Fibroblast of skin of left quadriceps (primary cell): ENCODE data around the gene ST7.
A peak's percentile ranks its signal among the peaks of the same experiment; 100 is the strongest.
"Not testable (repeated sequence)": the region's sequence is repeated elsewhere in the genome, so short reads cannot be mapped to it uniquely, and the experiment has no call there.

Experiments used
- DNase-seq, 2 experiments: peaks; one replicate each; pipeline ENCODE4 v3.0.0-alpha.2; 2013; ENCODE audit warnings: low read depth in 2 of 2

The ST7 gene

DNA sequence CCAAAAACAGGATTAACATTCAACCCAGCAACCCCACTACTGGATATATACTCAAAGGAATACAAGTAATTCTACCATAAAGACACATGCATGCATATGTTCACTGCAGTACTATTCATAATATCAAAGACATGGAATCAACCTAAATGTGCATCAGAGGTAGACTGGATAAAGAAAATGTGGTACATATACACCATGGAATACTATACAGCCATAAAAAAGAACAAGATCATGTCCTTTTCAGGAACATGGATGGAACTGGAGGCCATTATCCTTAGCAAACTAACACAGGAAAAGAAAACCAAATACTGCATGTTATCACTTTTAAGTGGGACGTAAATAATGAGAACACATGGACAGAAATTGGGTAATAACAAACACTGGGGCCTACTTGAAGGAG, 77.5 kb downstream of the ST7 start:
- DNase-seq: not testable (repeated sequence)

DNA sequence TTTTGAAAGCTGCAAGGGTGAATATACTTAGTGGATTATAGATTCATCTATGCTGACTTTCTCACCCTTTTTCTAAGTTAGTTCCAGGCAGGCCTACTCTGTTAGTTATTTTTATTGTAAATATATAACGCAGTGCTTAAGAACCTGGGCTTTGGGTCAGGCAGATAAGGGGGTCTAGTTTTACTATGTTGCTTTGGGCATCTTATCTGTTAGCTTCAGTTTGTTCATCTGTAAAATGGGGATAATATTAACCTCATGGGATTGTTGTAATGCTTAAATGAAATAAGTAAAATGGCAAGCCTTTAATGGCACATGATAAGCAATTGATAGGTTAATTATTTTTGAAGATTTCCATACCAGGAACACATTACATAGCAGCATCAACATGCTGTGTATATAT, 79.5 kb downstream of the ST7 start:
- DNase-seq: no peak

DNA sequence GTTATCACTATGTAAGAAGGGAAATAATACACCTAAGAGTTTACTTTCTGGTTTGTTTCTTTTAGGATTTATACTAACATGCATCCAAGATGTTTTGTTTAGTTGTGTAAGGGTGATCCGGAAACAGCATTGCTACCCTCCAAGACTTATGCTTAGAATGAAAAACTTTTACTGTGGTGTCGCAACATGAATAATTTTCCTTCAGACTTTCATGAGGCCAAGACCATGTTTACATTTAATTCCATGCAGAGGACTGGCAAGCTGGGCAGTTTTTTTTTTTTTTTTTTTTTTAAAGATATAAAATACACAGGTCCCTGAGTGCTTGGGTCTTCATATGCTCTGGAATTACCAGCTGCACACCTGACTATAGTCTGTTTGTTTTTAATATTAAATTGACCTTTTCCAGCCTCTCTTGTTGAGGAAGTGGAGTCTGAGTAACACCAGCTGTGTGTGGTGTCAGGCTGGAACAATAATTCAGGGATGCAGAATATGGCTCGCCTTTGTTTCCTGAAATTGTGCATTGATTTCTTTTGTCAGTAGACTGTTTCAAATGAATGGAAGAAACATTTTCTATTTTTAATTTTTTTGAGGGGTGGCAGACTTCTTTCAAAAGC, 81.7 kb downstream of the ST7 start:
- DNase-seq: no peak

DNA sequence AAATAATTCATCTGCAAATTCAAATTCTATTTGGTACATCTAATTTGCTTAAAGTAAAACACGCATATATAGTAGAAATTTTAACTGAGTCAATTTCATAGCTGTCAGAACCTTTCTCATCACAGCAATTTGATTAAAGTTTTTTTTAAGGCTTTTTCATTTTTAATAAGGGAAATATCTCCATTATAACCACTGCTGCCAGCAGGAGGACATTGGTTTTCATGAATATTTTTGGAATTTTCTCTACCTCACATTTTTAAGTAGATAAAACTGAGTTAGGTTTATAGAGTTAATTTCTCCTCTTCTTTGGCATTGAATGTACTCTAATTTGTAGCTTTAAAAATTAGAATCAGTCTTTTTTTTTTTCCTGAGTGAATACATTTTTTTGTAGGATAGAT, 82.2 kb downstream of the ST7 start:
- no peak for DNase-seq

DNA sequence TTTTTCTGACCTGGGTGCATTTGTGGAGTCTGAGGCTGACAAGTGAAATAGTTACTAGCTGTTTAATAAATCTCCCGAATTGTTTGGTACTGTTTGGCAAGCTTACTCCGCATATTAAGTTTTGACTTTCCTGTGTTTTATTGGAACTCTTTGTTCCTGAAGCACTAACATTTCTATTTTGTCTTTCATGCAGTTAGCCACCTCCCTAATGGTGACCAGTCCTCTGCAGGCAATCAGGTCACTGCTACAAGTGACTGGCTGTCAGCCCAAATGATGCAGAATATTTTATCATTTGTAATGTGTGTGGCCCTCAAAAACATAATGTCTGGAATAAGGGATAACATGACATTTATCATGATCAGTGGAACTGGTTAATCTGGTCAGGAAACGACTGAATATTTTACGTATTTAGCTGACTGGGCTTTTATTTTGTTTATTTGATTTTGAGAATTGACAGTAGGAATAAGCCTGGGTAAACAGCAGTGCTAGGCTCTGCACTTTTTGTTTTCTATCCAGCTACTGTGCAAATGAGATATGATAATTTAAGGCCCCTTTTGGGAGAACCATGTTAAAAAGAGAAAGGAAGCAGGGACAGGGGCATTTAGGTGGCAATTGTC, 82.9 kb downstream of the ST7 start:
- DNase-seq: no peak

DNA sequence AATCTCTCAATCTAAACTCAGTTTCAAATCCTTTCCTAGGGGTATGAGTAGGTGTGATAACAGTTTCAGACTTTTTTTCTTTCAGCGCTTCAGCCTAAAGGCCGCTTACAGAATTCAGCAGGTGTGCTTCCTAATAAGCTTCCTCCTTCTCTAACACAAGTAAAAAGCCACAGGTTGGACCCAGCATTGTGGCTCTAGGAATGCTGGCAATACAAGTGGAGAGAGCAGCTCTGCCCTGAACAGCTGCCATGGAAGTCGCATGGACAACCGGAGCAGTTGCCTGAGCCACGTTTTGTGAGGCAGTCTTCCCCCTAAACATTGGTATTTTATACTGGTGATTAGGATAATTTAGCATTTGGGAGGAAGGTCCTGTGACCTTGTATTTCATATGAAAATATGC, 83.5 kb downstream of the ST7 start:
- DNase-seq: no peak

DNA sequence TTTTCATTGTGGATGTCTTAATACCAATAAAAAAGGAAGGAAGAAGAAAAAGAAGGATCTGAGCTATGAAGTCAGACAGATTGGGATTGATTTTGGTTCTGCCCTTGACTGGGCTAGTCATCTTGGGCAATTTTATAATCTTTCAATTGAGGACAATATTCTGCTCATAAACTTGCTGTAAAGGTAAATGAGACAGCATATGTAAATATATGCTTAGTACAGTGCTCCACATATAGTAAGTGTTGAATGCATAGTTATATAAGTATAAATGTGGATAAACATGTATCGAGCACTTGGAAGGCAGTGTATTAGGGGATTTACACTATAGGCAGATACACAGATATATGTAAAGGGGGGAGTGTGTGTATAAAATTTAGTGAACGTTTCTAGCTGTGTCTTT, 85.1 kb downstream of the ST7 start:
- no peak for DNase-seq

DNA sequence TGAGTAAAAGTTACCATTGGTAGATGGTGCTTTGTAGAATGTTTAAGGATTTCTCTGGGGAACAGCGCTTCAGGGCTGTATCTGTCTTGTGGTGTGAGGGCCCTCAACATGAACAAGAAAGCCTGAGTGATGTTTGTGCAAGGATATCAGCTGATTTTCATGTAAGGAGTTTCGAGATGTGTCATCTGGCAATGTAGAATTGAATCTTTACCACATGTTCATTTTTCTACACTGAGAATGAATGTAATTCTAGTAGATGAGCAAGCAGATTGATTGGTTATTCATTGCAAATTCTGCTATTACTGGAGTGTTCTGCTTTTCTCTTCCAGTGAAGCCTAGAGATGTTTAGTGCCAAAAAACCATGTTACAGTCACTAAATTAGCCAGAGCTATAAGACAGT, 87.7 kb downstream of the ST7 start:
- peak; percentile 49 to 63 for DNase-seq

DNA sequence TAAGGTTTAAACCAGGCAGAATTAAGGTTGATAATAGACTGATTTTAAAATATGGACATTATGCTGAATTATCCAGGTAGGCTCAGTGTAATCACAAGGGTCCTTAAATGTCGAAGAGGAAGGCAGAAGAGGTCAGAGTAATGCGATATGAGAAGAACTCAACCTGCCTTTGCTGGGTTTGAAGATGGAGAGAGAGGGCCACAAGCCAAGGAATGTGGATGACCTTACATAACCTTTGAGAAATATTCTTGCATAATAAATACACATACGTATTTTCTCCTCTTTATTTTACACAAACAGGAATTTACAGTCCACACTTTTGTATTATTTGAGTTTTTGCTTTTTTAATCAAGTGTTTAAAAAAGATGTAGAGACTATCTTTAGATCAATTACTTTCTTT, 88.5 kb downstream of the ST7 start:
- DNase-seq: no peak

DNA sequence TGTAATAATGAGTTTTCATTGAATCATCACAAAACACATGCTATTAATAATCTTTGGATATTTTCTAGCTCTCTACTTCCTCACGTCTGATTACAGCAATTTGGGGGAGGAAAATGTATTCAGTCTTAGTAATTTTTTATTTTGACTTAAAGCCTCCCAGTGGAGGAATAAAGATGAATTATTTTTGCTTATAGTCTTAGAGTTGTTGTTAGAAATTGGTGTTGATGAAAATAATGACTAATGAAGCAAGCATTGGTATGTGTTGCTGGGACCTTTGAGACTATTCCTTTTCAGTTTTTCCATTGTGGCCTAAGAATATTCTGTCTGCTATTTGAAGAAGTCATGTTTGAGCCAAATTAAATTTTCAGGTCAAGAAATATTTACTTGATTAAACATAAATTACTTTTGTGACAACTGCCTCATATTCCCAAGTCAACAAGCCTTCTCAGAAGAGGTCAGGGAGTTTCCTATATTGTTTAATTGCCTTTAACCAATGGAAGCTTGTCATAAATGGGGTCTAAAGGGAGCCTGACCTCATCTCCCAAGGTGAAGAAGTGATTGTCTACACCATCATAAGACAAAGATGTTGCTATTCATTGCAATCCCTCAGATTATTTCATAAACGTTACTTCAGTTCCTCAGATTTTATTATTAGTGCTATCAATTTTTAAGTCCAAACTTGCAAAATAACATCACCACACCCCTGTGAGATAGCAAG, 90.0 kb downstream of the ST7 start:
- peak; percentile 37 to 47 for DNase-seq

DNA sequence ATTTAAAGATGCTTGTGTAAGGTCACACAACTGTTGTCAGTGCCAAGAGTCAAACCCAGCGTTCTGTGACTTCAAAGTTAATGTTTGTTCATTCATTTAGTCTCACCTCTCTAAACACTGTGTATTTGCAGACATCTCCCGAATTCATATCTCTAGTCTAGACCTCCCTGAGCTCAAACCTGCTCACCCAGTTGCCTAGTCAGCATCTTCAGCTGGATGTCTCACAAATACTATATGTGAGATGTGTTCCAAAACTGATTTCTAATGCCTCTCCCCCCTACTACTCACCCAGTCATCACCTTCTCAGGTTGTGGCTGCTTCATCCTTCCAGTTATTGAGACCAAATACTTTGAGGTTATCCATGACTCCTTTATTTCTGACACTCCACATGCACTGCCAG, 91.4 kb downstream of the ST7 start:
- DNase-seq: no peak

DNA sequence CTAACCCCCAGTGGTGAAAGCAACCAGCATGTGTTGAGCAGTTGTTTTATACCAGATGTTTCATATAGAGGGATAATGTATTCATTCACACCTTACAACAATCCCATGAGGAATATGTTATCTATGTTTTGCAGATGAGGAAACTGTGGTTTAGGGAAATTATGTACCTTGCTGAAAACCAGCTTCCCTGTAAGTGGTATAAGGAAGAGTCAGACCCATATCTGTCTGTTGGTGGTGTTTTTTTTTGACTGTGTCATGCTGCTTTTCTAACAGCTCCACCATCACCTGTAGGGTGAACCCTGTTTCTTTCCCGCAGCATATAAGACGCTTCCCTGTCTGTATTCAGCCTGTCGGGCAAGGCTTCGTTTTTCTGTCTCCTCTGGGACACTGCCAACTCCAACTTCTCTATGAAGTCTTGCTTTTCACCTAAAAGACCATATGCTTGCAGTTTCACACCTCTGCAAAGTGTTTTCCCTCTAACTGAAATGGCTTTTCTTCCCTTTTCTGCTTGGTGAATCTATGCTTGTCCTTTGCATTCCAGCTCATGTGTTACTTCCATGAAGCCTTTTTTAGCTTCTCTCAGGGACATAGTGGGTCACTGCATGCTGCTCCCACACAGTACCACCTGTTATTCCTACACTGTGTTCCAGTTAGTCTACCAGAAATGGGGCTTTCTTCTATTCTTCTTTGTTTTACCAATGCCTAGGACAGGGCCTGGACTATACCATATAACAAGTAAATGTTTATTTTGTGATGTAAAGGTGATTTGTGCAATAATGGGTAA, 92.8 kb downstream of the ST7 start:
- no peak for DNase-seq

DNA sequence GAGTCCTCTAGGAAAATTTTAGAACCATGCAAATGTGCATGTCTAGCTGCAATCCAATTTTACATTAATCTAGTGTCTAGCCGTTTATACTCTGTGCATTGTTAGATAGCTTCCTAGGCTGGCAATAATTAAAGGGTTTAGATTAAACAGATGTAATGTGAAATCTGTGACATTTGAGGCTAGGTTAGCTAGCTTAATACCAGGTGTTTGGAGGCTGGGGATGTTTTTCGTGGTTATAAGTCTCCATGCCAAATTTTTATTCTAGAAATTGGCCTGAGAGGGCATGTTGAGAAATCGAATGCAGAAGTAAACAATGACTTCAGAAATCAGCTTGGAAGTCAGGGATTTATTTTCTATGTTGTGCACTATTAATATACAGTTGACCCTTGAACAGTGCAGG, 94.2 kb downstream of the ST7 start:
- DNase-seq: no peak

DNA sequence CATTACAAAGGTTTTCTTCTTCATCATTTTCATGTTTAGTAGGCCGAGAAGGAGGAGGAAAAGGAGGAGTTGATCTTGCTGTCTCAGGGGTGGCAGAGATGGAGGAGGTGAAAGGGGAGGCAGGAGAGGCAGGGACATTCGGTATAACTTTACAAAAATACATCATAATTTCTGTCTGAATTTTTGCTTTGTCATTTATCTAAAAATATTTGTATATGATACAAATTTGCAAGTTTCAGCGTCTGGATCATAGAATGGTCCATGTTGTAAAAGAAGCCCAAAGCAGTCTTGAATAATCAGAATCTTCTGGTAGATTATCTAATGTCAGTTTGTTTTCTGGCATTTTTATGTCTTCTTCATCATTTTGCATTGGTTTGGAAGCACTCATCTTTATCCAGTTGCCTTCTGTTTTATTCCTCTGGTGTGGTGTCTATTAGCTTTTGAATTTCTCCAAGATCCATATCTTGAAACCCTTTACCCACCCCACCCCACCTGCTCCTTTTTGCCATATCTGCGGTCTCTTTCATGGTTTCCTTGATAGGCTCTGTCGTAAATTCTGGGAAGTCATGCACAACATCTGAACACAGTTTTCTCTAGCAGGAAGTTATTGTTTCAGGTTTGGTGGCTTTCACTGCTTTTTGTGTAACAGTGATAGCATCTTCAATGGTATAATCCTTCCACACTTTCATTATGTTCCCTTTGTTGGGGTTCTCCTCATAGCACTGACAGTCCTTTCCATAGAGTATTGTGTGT, 95.0 kb downstream of the ST7 start:
- no peak for DNase-seq

DNA sequence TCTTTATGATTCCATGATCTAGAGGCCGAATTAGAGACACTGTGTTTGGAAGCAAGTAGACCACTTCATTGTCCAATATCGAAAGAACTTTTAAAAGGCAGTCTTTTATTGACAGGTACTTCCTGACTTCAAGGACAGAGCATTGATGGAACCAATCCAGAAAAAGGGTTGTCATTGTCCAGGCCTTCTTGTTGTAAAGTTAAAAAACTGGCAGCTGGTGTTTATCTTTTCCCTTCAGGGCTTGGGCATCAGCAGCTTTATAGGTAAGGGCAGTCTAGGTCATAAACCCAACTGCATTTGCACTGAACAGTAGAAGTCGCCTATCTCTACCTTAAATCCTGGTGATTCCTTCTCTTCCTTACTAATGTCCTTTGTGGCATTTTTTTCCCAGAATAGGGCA, 95.6 kb downstream of the ST7 start:
- DNase-seq: no peak

DNA sequence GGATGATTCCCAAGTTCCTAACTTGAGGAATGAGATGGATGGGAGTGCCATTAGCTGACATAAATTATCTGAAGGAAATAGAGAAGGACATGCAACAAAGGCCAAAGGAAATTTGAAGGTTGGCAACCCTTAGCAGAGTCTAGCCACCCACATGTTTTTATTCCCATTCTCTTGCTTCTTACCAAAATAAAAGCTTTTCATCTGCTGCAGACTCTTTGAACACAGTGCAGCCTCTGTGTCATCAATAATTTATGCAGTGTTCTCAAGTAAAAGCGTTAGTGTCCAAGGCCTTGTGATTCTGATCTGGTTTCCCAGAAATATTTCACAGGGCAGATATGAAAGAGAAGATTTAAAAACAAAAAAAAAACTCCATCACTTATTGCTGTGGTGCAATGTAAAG, 98.5 kb downstream of the ST7 start:
- DNase-seq: no peak

DNA sequence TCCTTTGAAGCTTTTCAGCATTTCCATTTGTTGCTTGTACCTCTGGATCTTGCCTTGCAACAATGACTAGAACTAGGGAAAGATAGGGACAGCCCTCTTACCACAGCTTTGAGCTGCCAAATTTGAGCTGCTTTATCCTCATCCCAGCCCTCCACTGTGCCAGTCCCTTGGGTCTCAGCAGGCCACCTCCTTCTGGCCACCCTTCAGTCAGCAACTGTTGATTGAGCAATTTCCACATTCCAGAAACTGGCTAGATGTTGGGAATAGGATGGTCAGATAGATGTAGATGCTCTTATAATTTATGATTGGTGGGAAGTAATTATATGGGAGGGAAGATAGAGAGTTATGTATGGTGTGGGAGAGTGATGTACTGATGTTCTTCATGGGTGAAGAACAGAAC, 100.1 kb downstream of the ST7 start:
- no peak for DNase-seq

DNA sequence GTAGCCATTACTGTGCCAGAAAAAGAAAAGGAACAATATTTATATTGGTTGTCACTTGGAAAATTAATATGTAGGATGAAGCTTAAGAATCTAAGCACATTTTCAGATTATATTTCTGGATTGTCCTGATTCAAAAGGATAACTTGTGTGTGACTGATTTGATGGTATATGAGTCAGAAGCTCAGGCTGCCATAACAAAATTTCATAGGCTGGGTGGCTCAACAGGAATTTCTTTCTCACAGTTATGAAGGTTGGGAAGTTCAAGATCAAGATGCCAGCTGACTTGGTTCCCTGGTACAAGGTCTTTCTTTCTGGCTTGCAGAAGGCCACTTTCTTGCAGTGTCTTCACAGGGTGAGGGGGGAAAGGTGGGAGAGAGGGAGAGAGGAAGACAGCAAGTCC, 108.5 kb downstream of the ST7 start:
- DNase-seq: no peak

DNA sequence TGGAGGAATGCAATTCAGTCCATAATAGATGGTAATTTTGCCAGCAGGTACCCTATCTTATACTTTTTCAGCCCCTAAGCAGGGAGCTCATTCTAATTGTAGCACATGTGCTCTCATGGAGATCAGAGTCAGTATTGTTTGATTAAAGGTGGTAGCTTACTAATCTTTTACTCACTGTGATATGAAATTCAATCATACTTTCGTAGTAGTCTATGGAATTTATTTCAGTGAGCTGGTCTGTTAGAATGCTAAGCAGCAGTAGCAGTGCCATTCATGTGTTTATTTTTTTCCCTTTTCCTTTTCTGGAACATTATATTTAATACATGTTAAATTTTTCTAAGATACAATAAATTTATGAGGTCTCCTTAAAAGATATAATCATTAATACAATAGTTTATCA, 109.0 kb downstream of the ST7 start:
- DNase-seq: no peak

DNA sequence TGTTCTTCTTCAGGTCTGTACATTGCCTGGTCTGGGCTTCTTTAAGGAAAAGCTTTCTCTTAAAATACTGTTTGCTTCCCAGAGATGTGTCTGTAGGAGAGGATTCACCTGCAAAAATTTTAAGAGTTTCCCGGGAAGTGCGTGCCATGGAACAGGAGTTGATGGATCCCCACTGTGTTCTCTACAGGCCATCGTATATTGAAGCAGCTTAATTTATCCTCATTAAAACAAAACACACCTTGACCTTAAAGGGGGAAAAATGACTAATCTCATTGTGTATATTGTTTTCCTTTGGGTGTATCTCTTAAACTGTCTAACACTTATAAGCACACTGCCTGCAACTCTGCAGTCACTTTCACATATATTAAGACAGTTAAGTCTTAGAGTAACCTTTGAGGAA, 111.4 kb downstream of the ST7 start:
- no peak for DNase-seq

DNA sequence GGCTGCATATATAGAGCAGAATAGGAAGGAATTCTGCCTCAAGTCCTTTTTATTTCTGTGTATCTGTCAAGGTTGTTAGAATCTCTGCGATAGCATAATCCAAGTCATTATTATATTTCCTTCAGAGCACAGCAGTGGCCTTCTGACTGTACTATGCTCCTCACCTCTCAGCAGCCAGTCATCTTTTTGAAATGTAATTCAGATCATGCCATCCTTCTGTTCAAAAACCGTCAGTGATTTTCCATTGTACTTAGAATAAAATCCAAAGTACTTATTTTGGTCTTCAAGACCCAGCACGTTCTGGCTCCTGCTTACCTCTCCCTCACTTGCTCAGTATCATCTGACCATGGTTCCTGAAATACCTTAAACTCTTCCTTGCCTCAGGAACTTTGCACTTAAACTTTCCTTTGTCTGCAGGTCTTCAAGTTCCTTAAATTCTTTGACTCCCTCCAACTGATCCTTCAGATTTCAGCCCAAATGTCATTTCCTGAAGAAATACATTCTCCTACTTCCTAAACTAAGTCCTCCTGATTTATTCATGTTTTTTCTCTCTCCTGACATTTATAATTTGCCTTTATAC, 112.4 kb downstream of the ST7 start:
- DNase-seq: no peak

DNA sequence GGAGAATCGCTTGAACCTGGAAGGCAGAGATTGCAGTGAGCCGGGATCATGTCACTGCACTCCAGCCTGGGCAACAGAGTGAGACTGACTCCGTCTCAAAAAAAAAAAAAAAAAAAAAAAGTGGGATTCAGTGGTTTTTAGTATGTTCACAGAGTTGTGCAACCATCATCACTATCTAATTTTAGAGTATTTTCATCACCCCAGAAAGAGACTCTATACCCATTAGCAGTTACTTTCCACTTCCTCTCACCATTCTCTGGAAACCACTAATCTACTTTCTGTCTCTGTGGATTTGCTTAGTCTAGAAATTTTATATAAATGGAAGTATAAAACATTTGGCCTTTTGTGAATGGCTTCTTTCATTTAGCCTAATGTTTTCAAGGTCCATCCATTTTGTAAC, 113.4 kb downstream of the ST7 start:
- DNase-seq: no peak
